UCSD-AML1 (cell line): Measurements from ENCODE around the gene ACKR3.

Experiments used
- DNase-seq: peaks from one replicate; lab custom pipeline; 2025; ENCODE audit not compliant: unreplicated experiment; lab: John Stamatoyannopoulos, UW

ACKR3 gene

DNA sequence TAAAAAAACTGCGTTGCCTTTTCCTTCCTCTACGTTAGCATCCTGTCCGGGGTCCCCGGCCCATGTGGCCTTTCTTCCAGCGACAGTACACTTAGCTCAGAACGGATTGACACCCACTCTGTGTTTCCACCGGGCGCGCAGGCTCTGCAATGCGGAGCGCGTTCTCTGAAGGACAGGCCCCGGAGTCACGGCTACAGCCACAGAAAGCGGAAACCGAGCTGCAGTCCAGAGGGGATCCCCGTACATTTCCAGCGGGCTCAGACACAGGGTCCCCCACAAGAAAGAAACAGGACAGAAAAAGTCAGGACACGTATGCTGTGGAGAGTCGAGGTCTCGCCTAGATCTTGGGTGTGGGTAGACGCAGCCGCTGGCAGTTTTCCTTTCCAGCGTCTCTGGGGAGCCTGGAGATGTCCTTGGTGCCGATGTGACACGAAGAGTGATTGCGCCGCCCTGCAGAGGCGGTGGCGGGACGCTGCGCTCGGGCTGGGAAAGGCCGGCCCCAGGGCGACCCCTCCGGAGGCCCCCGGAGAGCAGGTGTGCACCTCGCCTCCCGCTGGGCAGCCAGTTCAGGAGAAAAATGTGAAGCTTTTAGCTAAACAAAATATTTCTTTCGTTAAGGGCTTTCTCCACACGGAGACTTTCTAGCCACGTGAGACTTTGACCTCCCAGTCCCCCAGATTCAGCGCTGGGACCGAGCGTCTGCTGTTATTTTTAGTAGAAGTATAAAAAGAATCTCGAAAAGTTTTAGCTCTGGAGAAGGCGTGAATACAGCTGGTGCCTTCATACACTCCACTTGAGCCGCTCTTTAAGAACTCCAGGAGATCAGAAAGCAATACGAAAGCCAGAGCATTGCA lies 1.3 kb upstream of the ACKR3 start:
- no peak for DNase-seq

DNA sequence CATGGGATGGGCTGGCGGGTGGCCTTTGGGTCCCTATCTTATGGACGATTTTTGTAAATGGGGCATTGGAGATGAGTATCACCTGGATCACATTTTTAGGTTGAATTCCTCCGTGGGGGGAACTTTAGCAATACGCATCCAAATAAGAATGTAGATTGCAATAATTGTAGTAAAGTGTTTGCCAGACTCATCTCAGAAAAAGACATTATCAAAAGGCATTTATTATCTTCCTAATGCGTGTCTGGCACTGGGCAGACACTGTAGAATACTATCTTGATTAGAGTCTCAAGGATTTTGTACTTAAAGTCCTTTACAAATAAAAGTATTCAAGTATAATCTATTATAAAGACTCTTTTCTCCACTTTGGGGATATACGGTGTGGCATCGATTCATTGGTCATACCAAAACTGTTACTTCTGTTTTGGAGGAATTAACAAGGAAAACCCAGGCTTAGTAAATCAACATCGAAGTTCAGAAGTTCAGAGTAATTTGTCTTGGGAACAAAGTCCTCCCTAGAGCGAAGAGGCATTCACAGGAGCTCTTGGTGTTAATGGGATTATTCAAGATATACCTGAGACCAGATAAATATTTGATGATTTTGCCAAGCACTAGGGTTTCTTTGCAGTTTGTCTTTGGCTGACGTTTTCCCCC lies 578 bp upstream of the ACKR3 start:
- DNase-seq = no peak

DNA sequence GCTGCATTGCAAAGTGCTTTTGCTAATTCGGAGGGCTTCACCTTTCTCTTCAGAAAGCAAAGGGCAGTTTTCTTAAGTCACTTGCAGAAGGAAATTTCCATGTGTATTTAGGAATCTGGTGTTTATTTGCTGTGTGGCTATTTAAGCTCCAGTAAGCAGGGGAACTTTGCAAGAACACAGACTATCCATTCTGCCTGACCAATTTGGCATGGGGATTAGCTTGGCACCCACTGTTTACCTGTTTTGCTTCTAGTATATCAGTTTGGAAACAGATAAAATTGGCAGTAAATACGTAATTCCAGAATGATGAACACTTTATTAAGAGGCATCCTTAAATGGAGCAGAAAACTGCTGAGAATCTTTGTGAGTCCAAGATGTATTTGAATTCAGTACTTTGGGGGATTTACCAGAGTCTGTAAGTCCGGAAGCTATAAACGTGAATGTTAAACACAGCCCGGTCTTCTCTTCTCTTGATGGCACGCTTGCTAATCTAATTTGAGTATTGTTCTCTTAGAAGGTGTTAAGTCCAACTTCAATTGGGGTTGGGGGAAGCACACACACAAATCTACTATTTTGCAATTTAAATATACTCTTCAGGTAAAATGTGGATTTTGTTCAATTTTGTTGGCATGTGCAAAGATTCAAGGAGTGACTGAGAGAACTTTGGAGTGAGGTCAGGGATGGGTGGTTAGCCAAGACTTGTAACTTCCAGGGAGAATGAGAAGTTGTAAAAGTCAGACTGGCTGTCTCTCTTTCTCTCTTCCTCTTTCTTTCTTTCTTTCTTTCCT lies 650 bp downstream of the ACKR3 start:
- DNase-seq = no peak

DNA sequence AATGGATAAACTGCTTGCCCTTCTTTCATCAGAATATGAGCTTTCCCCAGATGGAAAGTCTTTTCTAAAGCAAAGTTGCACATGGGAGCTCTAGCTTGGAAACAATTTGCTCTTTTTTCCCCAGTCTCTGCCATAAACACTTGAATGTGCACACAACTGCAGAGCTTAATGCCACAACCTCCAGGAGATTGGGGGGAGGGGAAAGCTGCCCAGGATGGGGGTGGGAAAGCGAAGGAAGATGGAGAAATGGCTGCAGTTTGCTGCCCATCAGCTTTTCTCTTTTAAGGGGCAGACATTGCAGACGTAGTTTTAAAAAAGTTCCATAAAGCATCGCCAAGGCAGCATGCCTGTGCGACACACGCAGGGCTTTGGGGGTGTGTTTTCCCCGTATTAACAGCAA lies 1.5 kb downstream of the ACKR3 start:
- DNase-seq = no peak

DNA sequence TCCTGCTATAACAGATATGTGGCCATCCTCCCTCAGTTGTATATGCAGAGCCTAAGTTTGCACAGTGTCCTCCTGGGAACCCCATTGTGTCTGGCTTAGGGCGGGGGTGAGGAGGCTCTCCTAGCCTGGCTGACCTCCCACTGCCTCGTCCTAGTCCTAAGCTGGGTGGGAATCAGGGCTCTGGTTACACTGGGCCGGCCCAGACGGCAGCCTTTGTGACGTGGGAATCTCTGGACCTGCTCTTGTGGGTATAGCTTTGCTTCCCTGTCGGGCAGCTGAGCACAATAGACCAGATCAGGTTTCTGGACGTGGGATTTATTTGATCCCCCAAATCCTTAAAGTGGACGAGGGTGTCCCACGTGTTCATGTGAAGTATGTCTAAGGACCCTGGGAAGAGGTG lies 2.9 kb downstream of the ACKR3 start:
- no peak for DNase-seq

DNA sequence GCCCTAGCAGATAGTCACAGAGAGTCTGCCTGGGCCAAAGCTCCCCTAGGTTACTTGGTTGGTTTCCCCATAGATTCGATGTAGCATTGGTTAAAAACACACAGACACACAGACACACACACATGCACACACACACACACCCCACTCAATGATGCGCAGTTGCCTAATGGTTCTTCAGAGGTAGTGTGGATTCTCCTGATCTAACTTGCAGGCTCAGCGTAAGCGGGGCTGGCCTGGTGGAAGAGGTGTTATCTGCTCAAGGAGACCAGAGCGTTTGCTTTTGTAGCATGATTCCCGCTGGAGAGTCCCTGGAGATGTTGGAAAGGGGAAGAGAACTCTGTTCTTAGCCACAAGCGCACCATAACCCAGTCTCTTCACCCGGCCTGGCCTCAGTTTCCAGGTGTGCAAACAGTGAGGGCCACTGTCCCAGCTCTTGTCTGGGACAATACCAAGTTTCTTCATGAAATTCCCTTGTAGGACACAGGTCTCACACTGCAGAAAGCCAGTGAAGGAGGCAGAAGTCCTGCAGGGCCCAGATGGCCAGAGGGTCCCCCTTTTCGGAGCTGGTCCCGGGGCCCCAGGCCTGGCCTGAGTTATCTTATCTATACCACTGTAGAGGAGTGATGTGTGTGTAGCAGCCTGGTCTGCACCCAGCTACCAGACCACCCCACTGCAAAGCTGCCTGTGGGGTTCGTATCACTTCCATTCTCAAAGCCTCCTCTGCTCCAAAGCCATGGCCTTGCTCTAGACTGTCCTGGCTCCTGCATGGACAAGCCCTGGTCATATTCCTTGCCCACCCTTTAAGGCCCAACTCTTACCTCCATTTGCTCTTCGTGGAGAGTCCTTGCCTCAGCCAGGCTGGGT lies 3.7 kb downstream of the ACKR3 start:
- no peak for DNase-seq

DNA sequence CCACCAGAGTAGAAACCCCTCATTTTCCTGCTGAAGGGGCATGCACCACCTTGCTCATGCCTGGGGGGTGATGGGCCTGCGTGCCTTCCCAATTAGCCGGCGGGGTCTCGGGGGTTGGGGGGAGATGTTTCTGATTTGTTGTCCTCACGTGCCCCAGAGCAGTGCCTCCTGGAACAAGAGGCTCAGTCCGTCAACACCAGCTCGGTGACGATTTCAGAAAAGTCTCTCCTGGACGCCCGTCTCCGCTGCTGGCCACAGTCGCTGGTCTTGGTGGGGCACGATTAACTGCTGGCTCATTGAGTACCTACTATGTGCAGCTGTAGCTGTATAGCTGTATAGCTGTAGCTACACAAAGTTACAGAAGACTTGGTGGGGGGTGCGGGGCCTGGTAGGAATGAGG lies 4.4 kb downstream of the ACKR3 start:
- no peak for DNase-seq

DNA sequence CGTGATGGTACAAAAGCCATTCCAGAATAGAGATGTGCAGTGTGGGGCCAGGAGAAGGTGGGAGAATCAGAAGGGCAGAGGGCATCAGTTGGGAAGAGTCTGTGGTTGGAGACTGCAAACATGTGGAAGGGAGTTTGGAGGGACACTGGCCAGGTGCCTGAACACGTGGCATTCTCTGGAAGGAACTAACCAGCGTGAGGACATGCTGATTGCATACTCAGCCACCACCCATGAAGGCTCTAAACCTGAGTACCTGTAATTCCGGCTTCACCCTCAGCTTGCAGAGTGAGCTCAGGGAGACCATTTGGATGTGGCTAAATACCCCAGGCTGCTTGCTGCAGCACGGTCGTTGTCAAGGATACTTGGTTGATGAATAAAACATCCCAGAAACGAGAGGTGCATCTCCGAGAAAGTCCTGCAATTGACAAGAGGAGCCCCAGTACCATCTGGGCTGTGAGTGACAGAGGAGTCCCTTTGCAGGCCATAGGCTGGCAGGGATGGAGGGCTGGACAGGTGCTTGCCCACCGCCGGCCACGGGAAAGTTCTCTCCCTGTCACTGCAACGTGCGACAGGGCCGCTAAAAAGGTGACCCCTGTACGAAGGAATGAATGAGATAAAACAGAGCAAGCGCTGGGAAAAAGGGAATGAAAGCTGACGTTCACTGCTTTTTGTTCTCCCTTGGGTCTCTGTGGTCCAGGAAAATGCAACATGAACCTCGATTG lies 5.0 kb downstream of the ACKR3 start:
- no peak for DNase-seq

DNA sequence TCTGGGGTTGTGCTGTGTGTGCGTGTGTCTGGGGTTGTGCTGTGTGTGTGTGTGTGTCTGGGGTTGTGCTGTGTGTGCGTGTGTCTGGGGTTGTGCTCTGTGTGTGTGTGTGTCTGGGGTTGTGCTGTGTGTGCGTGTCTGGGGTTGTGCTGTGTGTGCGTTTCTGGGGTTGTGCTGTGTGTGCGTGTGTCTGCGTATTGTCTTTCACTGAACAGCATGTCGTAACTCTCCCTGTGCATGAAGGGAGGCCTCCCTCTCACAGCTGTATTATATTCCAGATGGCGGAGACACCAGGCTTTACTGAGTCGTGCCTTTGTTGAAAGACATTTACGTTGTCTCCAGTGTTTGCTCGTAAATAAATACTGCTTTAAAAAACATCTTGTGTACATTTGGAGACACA lies 5.9 kb downstream of the ACKR3 start:
- no peak for DNase-seq

DNA sequence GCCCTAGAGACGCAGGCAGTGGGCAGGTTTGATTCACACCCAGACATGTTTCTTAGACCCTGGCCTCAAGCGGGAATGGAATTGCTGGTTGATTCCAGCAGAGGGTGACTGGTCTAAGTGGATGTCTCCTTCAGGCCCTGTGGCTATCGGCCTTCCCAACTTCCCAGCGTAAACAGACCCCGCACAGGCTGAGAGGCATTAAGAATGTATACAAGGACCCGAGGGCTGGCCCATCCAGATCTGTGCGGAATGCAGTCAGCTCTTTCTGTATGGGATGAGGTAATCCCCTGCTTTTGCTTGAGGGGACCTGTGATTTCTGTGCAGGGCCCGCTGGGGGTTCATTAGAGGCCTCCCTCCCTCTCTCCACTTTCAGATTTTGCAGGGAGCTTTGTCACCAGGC lies 6.5 kb downstream of the ACKR3 start:
- DNase-seq = no peak

DNA sequence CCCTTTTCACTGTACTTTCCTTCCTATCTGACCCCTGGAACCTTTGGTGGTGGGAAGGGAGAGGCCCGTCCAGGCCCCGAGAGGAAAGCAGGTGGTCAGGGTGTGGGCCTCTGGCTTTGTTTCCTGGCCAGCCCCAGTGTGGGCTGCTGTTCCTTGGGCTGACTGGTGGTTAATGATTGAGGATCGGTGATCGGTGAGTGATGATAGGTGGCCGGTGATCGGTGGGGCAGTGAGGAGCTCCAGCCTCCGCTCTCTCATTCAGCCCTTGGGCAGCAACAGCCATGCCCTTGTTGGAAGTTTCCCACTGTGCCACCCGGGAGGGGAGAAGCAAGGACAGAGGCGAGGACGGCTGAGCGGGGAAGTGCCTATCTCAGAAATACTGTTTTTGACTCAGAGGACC lies 7.3 kb downstream of the ACKR3 start:
- DNase-seq = no peak

DNA sequence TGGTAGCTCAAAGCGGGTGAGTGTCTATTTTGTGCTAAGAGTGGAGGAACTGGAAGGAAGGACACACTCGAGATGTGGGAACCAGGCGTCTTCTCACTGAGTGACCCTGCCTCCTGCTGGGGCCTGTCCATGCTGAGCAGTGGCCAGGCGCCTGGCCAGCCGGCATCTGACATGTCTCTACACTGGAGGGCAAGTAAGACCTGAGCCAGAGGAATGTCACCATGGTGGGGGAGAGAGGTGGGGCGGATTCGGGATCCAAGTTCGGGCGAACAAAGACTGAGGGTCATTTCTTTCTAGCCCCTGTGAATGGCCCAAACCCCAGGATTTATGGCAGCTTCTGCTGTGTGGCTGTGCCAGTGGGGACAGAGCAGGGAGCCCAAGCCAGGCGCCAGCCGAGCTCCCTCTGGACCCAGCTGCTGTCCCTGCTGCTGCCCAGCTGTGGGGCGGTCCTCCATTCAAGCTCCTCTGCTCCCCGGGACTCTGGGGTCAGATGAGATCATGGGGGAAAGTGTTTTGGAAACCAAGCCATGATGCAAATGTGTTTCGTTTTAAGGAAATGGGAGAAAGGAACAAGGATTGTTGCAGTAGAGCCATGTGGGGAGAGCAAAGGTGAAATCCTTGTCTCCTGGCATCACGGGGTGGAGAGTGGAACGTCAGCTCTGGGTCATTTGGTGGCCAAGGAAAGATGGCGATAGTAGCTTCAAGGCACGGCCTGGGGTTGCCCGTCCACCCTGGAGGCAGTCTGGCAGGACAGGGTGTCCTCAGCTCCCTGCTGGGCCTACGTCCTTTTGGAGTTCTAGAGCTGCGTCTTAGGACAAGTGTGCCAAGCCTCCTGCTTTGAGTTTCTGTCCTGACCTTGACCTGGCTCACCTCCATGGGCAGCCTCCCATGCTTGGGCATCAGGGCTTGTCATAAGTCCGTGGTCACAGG lies 8.1 kb downstream of the ACKR3 start:
- DNase-seq = no peak

DNA sequence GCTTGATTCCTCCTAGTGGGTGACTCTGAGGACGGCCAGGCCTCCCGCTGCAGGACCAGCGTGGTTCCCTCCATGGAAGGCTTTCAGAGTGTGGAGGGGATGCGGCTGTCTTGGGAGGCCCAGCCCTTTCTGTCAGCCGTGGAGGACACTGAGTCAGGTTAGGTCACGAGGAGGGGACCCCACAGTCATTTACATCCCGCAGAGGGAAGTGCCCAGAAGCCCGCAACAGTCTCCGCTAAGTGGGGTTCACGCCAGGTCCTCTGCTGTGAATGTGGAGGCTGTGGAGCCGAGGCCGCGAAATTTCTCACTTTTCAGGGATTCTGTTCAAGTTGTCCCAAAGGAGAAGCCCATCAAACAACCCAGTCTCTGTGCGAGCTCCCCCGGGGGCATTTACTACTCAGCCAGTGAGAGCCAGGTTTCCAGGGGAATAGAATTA lies 8.8 kb downstream of the ACKR3 start:
- DNase-seq = no peak

DNA sequence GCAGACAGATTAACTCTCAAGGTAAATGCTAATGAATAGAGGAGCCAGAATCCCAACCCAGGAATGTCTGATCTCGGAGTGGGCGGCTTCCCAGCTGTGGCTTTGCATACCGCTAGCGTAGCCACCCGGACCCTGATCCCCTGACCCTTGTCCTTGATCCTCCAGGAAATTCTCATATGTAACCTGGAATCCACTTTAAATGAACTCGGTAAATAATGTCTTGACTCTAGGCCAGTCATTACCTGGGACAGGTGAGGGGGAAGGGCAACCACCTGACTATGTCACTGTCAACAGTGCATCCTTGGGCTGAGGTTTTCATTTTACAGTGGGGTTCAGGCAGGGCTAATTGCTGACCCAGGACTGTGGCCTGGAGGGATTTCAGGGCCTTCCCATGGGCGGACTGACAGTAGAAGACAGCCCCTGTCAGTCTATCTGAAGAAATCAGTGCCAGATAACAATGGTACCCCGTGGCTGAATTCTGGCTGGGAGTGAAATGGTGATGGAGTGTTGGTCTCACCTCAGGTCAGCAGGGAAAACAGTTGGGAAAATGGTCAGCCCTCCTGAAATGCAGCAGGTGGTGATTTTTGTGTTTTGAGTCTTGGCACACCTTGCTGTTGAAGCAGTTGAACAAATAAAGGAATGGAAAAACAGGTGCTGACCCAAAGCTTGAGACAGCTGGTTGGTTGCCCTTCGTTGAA lies 9.6 kb downstream of the ACKR3 start:
- DNase-seq = no peak

DNA sequence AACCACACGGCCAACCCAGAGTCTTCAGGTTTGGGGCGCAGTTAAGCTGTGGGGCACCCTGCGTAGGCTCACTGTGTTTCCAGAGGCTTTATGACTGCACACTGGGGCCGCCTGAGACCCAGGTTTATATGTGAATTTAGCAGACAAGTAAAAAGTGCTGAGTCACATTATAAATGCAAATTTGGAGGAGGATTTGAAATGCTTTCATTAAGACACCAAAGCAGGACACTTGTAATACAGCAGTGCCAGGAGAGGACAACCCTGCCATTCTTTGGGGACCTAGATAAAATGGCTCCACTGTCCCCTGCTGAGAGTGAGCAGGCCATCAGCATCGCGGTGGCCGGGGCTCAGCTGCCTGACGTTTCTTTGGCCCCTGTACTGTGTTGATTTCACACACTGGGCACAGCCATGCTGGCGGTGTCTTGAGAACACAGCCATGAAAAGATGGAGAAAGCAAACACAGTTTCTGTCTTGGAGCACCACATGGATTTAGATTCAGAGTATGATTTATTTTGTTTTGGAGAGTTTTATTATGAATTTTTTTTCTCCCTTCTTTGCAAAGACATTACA lies 10.2 kb downstream of the ACKR3 start:
- no peak for DNase-seq

DNA sequence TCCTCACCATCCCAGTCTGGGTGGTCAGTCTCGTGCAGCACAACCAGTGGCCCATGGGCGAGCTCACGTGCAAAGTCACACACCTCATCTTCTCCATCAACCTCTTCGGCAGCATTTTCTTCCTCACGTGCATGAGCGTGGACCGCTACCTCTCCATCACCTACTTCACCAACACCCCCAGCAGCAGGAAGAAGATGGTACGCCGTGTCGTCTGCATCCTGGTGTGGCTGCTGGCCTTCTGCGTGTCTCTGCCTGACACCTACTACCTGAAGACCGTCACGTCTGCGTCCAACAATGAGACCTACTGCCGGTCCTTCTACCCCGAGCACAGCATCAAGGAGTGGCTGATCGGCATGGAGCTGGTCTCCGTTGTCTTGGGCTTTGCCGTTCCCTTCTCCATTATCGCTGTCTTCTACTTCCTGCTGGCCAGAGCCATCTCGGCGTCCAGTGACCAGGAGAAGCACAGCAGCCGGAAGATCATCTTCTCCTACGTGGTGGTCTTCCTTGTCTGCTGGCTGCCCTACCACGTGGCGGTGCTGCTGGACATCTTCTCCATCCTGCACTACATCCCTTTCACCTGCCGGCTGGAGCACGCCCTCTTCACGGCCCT lies 11.2 kb downstream of the ACKR3 start:
- no peak for DNase-seq

DNA sequence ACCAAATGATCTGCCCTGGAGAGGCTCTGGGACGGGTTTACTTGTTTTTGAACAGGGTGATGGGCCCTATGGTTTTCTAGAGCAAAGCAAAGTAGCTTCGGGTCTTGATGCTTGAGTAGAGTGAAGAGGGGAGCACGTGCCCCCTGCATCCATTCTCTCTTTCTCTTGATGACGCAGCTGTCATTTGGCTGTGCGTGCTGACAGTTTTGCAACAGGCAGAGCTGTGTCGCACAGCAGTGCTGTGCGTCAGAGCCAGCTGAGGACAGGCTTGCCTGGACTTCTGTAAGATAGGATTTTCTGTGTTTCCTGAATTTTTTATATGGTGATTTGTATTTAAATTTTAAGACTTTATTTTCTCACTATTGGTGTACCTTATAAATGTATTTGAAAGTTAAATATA lies 11.9 kb downstream of the ACKR3 start:
- DNase-seq = no peak

DNA sequence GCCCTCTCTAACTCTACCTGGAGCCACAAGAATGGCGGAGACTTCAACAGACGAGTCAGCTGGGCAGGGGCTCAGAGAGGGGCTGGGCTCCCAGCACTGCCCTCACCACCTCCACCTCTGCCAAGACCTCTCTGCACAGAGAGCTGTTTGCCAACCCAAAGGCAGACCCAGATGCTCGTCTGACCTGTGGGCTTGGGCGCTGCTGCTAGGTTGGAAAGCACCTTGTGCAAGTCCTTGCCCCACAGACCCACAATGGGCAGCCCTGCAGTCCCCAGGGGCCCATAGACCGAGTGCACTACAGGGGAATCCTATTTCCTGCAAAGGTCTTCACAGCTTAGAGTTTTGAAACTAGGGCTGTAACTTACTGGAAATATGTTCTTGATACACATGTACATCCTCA lies 13.3 kb downstream of the ACKR3 start:
- DNase-seq = no peak
